DOHH2 (cell line): ENCODE results near the gene SLC25A43.

Experiments used
- CTCF ChIP-seq: fragments of 200-600 bp; sonication (generic); IDR thresholded peaks from one replicate; pipeline ENCODE4 v1.5.1; 2014; ENCODE audit warnings: antibody characterized with exemption, mild to moderate bottlenecking, low read depth, low read length; ENCODE audit not compliant: poor library complexity, severe bottlenecking
- EZH2phosphoT487 ChIP-seq: fragments of 200-600 bp; sonication (generic); IDR thresholded peaks from 2 replicates; pipeline ENCODE4 v1.6.1; 2017; ENCODE audit warnings: borderline replicate concordance, mild to moderate bottlenecking, antibody characterized with exemption, low read length, moderate library complexity, mixed read lengths

- TF ChIP-seq CTCF (no peak), EZH2phosphoT487 (no peak)
Observed at GRCh38 chrX:119410854-119411253, 11.7 kb downstream of the SLC25A43 start.
